Measurements from ENCODE around the gene PCNX1.
A peak's percentile ranks its signal among the peaks of the same experiment; 100 is the strongest.

Gene PCNX1

GRCh38 chr14:71136386-71137060, 229.3 kb downstream of the PCNX1 start:
- TF ChIP-seq NFIC (IDR thresholded peaks at IDR 0.05) (no peak), USF1 (IDR thresholded peaks at IDR 0.05) (no peak), EP300 (IDR thresholded peaks at IDR 0.05; ENCODE audit: borderline replicate concordance) (no peak), YY1 (IDR thresholded peaks at IDR 0.05; ENCODE audit: low read depth) (no peak), TCF12 (IDR thresholded peaks at IDR 0.05; ENCODE audit: low read depth) (no peak), EGR1 (IDR thresholded peaks at IDR 0.05) (no peak), TEAD4 (IDR thresholded peaks at IDR 0.05) (no peak), REST (IDR thresholded peaks at IDR 0.05; ENCODE audit: low read depth) (no peak), RAD21 (IDR thresholded peaks at IDR 0.05; ENCODE audit: low read depth) (no peak), CREB1 (IDR thresholded peaks at IDR 0.05; ENCODE audit: low read depth) (no peak), ZBTB7A (IDR thresholded peaks at IDR 0.05; ENCODE audit: low read depth) (no peak), FOXM1 (IDR thresholded peaks at IDR 0.05; ENCODE audit: borderline replicate concordance, low read depth) (no peak), TAF1 (IDR thresholded peaks at IDR 0.05; ENCODE audit: low read depth) (no peak), CEBPB (IDR thresholded peaks at IDR 0.05) (no peak)
- TF ChIP-seq, protein P1, sequence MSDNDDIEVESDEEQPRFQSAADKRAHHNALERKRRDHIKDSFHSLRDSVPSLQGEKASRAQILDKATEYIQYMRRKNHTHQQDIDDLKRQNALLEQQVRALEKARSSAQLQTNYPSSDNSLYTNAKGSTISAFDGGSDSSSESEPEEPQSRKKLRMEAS (IDR thresholded peaks at IDR 0.05): no peak

GRCh38 chr14:71137536-71138447, 230.5 kb downstream of the PCNX1 start:
- TF ChIP-seq TEAD4 (IDR thresholded peaks at IDR 0.05): no peak
- no peak for TF ChIP-seq EP300 (IDR thresholded peaks at IDR 0.05; ENCODE audit: borderline replicate concordance)
- TF ChIP-seq EGR1 (IDR thresholded peaks at IDR 0.05): no peak
- no peak for TF ChIP-seq FOXM1 (IDR thresholded peaks at IDR 0.05; ENCODE audit: borderline replicate concordance, low read depth)
- TF ChIP-seq TCF12 (IDR thresholded peaks at IDR 0.05; ENCODE audit: low read depth): no peak
- TF ChIP-seq TAF1 (IDR thresholded peaks at IDR 0.05; ENCODE audit: low read depth): no peak
- no peak for TF ChIP-seq CEBPB (IDR thresholded peaks at IDR 0.05)
- TF ChIP-seq YY1 (IDR thresholded peaks at IDR 0.05; ENCODE audit: low read depth): no peak
- TF ChIP-seq NFIC (IDR thresholded peaks at IDR 0.05): no peak
- no peak for TF ChIP-seq REST (IDR thresholded peaks at IDR 0.05; ENCODE audit: low read depth)
- TF ChIP-seq, protein P1 (IDR thresholded peaks at IDR 0.05): no peak

GRCh38 chr14:71138448-71139293, 231.4 kb downstream of the PCNX1 start:
- TF ChIP-seq RAD21 (IDR thresholded peaks at IDR 0.05; ENCODE audit: low read depth) (peak; percentile 99), REST (IDR thresholded peaks at IDR 0.05; ENCODE audit: low read depth) (no peak), USF1 (IDR thresholded peaks at IDR 0.05) (no peak)

Data from Ishikawa (cell line).